ENCODE data around the gene ICE1. TPM values are rescaled to one million over a fixed set of nuclear protein-coding genes. Genes with fewer than 3 reads are reported as not detected.

ICE1 gene
- total and polyA plus RNA-seq, 9 of the 15 experiments (the other 6 are each of a cell fraction or from before 2014, with no cell fraction given): 4.9 to 47.4 (median 28.2) TPM

GRCh38 chr5:5464036-5464715, 41.7 kb downstream of the ICE1 start (continued):
- TF ChIP-seq HNRNPL (IDR thresholded peaks at IDR 0.05; ENCODE audit: low read depth, low read length) (no peak), JUND (IDR thresholded peaks at IDR 0.05; ENCODE audit: borderline replicate concordance, low read depth, low read length) (no peak), JUND (tag; IDR thresholded peaks at IDR 0.05; ENCODE audit: borderline replicate concordance, low read depth, low read length) (no peak), NFATC3 (IDR thresholded peaks at IDR 0.05) (no peak), HDAC8 (tag; IDR thresholded peaks at IDR 0.05) (no peak), GATA2 (CRISPR knock-in tag; IDR thresholded peaks at IDR 0.05) (no peak), HMG20A (CRISPR knock-in tag; conservative IDR thresholded peaks at IDR 0.05) (no peak), TAL1 (IDR thresholded peaks at IDR 0.05) (no peak), ZNF561 (CRISPR knock-in tag; conservative IDR thresholded peaks at IDR 0.05) (no peak), ZNF224 (CRISPR knock-in tag; IDR thresholded peaks at IDR 0.05) (no peak), MTA2 (IDR thresholded peaks at IDR 0.05; ENCODE audit: low read depth) (no peak), ZKSCAN1 (IDR thresholded peaks at IDR 0.05; ENCODE audit: low read depth, low read length) (no peak), CBX8 (IDR thresholded peaks at IDR 0.05; ENCODE audit: borderline replicate concordance, extremely low read depth, low read depth, low read length, poor library complexity, severe bottlenecking) (no peak), ZNF445 (CRISPR knock-in tag; IDR thresholded peaks at IDR 0.05; ENCODE audit: low read depth) (no peak)
- TF ChIP-seq, protein P1, sequence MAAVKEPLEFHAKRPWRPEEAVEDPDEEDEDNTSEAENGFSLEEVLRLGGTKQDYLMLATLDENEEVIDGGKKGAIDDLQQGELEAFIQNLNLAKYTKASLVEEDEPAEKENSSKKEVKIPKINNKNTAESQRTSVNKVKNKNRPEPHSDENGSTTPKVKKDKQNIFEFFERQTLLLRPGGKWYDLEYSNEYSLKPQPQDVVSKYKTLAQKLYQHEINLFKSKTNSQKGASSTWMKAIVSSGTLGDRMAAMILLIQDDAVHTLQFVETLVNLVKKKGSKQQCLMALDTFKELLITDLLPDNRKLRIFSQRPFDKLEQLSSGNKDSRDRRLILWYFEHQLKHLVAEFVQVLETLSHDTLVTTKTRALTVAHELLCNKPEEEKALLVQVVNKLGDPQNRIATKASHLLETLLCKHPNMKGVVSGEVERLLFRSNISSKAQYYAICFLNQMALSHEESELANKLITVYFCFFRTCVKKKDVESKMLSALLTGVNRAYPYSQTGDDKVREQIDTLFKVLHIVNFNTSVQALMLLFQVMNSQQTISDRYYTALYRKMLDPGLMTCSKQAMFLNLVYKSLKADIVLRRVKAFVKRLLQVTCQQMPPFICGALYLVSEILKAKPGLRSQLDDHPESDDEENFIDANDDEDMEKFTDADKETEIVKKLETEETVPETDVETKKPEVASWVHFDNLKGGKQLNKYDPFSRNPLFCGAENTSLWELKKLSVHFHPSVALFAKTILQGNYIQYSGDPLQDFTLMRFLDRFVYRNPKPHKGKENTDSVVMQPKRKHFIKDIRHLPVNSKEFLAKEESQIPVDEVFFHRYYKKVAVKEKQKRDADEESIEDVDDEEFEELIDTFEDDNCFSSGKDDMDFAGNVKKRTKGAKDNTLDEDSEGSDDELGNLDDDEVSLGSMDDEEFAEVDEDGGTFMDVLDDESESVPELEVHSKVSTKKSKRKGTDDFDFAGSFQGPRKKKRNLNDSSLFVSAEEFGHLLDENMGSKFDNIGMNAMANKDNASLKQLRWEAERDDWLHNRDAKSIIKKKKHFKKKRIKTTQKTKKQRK (IDR thresholded peaks at IDR 0.05; ENCODE audit: borderline replicate concordance, low read depth, low read length): no peak

All from K562 (cell line).